Measurements from ENCODE around the gene RBM8A. TPM values are rescaled to one million over a fixed set of nuclear protein-coding genes. Genes with fewer than 3 reads are reported as not detected.

Gene RBM8A
- polyA plus RNA-seq (ENCODE audit: insufficient read length) = 118 TPM

DNA sequence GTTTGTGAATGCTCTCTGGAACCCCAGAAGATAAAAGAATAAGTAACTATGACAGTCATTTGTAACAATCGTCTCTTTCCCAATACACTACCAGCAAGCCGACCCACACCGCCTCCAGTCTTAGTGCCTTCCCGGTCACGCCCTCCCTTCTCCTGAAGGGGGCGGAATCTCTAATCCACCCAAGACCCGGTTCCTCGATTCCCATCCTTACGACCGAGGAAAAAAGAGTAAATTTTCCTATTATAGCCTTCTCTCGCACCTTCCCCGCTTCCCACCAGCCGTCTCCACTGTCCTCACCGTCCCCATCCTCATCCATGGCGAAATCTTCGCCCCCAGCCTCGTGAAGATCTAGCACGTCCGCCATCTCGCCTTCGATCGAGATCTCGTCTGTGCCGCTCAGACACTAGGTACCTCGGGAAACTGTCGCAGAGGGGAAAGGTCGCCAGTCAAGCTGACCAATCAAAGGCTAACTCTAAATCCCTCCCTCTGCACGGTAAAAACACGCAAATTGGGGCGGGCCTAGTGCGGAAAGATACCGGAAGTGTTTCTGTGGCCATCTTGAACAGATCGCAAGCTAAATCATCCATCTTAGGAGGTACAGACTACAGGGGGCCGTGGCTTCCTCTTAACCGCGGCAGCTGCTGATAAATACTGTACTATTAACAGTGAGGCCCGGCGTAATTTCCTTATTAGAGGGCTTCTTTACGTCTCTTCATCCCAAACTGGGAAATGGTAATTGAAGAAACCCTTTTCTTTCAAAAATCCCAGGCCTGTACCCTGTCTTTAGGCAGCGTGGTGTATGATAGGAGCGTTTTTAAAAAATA lies at the start of gene RBM8A:
TSS of gene RBM8A (minus strand) at position 422 of the 824 bp plus-strand sequence. CDS start at position 364, 58 bp downstream.
- DNase-seq (ENCODE audit: low read depth) = peak; percentile 99

DNA sequence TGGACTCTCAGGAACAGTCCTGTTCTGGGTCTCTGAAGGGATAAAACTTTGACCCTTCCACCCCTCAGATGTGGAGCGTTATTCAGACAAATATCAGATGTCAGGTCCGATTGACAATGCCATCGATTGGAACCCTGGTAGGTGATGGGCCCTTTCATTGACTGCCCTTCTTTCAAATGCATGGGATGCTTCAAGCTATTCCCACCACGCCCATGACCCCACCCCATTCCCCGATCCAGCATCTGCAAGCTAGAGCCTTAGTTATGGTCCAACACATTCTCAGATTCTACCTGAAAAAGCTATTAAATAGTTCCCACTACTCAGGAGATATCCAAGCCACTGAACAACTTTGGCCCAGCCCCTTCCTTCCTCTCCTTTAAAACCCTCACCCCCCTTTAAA lies 49.7 kb upstream of the RBM8A start:
- no peak for DNase-seq (ENCODE audit: low read depth)

DNA sequence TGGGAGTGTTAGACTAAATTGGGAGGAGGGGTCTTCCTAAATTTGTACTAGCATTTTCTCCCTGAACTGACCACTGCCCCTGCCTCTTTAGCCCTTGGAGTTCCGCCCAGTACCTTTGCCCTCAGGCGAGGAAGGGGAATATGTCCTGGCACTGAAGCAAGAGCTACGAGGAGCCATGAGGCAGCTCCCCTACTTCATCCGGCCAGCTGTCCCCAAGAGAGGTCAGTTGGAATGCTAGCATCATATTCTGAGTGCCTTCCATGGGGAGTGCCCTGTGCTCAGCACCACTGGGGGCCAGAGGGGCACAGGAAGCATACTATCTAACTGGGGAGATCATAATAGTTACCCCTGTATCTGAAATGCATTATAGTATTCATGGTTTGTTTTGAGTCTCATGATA lies 47.9 kb upstream of the RBM8A start:
- DNase-seq (ENCODE audit: low read depth) = no peak

DNA sequence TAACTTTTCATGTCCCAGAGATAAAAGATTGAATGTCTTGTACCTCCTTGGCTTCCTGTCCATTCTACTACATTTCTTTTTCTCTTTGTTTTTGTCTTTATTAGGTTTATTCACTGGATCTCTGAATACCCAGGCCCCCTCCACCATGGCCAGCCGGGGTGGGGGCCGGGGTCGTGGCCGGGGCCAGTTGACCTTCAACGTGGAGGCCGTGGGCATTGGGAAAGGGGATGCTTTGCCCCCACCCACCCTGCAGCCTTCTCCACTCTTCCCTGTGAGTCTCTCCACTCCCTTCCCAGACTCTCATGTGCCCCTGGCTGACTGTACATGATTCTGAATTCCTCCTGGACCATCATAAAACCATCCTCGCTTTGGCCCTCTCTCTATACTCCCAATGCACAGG lies 47.4 kb upstream of the RBM8A start:
- DNase-seq (ENCODE audit: low read depth) = no peak

DNA sequence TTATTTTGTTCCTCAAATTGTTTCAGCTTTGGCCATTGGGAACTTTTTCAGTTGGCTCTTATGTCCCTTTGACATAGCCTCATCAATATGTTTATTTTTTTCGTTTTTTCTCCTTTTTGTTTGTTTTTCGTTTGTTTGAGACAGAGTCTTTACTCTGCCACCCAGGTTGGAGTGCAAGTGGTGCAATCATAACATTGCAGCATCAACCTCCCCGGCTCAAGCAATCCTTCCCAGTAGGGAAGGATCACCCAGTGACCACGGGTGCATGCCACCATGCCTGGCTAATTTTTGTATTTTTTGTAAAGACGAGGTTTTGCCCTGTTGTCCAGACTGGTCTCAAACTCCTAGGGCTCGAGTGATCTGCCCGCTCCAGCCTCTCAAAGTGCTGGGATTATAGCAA lies 45.3 kb upstream of the RBM8A start:
- DNase-seq (ENCODE audit: low read depth) = no peak

DNA sequence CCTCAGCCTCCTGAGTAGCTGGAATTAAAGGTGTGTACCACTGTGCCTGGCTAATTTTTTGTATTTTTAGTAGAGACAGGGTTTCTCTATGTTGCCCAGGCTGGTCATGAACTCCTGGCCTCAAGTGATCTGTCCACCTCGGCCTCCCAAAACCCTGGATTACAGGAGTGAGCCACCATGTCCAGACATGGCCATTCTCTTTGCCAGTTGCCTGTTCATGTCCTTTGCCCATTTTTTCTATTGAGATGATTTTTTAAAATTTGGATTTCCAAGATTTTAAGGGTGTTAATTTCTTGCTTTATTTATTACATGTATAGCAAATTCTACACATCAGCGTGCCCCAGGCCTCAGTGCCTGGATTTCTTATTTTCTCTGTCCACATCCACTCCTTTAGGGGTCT lies 40.0 kb upstream of the RBM8A start:
- DNase-seq (ENCODE audit: low read depth) = no peak

DNA sequence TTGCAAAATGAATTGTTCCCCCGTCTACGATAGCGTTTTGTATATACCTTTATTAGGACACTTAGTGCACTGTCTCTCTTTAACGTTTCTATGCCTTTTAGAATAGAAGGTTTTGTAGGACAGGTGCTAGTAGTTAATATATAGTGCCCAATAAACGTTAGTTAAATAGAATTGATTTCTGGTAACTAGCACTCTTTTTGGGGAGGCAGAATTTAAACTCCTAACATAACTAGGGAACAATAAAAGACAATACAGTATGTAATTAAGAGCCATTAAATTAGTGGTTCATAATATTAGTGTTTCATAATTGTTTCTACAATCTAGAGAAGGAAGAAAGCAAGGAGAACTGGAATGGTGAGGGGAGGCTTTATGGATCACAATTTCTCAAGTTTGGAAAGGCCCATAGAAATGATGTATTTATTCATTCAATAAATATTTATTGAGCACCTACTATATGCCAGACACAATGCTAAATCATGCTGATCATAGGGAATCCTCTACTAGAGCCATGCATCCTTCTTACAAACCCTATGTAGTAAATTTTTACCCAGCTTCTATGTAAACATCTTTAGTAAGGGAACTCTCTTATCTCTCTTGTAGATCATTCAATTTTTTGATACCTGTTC lies 37.9 kb upstream of the RBM8A start:
- DNase-seq (ENCODE audit: low read depth) = no peak

DNA sequence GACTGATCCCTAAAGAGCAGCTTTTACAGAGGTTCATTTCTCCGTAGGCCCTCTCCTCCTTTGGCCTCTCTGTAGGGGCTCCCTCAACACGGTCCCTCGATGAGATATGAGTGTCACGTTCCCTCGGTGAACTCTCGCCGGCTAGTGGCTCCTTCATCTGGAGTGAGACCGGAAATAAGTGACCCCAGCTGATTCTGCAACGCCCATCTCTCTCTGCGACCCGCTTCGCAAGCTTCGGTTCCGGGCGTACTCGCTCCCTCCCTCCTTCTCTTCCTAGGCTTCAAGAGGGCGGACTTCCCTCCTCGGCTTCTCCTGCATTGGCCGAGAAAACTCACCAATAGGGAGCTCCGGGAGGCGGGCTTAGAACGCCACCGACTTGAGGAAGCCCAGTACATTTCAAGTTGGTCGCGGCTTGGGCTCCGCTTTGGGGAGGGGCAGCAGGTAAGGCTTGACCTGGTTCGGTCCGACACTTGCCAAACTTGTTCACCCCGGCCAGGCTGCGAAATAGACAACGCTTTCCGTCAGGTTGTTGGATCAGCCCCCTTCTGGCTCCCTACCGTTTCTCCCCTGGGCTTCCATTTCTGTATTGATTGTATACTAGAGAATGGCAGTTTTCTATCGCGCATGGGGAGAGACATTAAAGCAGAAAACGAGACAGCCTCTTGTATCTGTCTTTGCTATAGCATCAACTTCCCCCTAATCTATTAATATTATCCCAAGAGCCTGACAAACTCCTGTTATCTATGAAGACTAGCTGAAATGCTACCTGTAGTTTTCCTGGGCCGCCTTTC lies 37.2 kb upstream of the RBM8A start, which contains the start of the genes ANKRD34A and POLR3GL:
TSS of gene ANKRD34A (minus strand) at position 248 of the 791 bp plus-strand sequence. CDS start 2,816 bp downstream, outside the sequence.
TSS of gene POLR3GL (plus strand) at position 363 of the 791 bp plus-strand sequence. CDS start 10,176 bp downstream, outside the sequence.
- DNase-seq (ENCODE audit: low read depth) = peak; percentile 89

DNA sequence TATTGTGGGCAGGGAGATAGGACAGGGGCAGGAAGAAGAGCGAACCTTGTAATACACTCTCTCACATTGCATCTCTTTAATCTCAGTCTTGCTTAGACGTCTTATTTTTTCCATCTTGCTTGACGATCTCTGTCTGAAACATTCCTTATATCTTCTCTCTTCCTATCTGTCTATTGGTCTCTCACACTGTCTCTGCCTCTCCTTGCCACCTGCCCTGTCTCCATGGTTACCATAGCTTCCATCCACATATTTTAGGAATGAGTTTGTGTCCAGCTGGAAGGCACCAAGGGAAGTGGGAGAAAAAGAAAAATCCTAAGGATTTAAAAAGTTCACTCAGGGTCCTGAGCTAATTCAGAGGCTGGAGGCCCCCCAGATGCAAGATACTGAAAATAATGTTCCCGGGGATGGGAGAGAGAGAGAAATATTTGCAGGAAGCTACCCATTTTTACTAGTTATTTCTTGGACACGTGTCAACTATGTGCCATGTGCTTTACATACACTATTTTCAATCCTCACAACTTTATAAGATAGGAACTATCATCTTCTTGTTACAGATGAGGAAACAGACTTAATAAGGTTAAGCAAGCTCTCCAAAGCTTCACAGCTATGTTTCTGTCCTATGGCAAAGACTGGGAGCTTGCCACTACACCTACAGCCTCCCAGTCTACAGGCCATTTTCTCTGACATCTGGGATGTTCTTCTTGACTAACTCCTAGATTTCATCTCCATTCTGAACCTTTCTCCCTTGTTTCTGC lies 36.2 kb upstream of the RBM8A start:
- no peak for DNase-seq (ENCODE audit: low read depth)

DNA sequence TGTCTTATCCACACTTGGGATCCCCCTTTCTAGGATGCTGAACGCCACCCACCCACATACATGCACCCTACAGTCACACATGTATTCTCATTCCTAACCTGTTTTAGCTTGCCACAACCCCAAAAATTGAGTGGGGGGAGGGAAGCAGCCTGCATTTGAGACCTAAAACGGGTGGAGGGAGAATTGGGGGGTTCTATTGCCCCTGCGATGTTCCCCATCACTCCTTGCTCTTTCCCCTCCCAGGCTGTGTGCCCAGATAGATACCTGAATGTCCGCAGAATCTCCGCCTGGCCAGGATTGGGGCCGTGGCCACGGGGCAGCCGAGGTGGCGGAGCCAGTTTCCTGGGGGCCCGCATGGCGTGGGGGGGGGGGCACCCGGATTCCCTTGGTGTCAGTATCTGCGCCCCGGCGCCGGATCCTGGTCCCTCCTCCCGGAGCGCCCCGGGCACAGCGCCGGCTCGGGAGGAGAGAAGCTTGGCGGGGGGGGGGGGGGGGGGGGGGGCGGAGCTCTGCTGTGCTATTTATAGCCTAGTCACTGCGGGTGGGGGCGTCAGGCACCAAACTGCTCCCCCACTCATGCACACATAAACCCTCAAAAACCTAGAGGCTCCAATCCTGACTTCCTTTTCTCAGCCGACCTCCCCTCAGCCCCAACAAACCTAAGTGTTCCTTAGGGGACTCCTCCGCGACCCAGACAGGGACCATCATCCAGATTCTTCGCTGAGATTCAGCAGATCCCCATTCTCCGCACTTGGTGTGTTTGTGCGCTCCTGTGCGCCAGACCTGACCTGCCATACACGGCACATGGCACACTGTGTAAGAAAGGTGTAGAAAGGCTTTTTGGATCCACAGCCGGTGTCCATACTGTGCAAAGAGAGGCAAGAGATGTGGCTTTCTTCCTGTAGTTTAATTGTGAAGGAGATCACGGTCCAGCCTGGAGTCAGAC lies 35.1 kb upstream of the RBM8A start:
- no peak for DNase-seq (ENCODE audit: low read depth)

DNA sequence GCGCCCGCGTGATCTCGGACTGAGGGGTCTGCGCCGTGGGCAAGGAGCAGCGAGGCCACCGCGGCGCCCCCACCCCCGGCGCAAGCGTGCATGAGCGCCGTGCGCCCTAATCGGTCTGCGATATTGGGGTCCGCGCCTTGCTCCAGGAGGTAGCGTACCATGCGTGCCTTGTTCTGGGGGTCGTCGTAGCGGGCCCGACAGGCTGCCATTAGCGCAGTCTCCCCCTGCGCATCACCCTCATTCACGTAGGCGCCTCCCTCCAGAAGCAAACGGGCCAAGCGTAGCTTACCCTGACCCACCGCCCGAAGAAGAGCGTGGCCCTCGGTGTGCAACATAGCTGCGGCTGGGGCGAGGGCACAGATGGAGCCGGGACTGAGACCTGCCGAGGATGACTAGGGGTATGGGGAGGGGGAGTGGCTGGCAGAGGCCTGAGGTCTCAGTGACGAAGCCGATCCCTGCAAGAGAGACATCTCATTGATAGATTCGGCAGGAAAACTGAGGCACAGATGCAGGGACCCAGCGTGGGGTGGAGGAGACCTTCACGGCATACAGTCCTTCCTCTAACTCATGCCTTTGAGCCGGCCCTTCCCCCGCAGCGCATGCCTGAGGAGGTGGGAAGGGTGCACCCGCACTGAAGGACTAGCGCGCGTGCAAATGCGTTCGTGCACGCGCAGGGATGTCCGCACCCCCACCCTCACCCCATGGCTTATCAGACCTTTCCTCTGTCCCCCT lies 34.3 kb upstream of the RBM8A start:
- no peak for DNase-seq (ENCODE audit: low read depth)

DNA sequence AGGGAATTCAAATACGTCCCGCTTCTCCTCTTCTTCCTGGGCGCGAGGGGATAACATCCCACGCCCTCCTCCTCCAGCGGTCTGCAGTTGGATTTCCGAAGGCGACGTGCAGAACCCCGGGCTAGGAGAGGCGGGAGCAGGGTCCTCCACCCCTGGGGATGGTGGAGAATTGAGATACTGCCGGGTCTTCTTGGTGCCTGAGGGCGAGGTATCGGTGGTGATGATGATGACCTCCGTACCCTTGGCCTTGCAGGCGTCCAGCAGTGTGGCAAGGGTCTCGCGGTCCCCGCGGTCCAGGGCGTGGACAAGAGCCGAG lies 33.8 kb upstream of the RBM8A start:
- no peak for DNase-seq (ENCODE audit: low read depth)

DNA sequence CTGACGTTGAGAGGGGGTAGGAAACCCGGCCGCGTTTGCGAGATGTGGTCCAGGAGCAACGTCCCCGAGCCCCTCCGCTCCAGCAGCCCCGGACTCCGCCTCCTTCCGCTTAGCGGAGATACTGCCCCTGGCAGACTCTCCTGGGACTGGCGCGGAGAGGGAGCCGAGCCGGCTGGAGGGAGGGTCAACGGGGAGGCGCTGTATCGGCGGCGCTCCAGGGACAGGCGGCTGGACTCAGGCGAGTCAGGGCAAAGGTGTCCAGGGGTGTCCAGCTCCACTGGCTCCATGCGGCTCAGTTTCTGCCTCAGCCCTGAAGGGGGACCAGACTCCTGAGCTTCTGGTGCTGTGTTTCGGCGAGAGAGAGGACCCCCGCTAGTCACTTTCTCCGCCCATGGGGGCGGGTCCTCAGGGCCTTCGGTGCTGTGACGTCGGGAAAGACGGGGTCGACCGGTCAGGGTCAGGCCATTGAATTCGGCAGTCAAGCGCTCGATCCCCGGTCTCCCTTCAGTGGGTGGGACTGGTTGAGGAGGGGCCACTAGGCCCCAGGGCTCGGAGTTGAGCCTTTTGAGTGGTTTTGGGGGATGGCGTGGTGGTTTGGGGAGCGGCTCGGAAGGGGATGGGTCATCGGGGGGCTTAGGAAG lies 33.3 kb upstream of the RBM8A start:
- DNase-seq (ENCODE audit: low read depth) = no peak

DNA sequence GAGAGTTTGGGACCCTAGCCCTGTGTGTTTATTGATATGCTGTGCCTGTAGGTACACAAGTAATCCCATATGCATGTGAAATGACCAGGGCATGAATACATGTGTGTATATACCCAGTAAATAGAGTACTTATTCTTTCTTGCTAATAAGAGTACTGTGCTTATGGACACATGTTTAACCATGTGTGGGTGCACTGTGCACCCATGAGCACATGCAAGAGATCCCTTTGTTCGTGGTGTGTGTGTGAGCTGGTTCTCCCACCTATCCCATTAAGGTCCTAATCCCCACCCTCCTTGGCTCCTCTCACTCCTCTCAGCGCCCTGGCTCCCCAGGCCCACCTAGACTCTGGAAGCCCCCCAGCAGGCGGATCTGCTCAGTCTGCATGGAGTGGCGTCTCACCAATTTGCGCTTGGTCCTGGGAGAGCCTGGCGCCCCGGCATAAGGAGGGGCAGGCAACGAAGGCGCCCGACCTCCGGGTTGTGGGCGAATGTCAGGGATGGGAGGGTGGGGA lies 32.7 kb upstream of the RBM8A start:
- DNase-seq (ENCODE audit: low read depth) = no peak

DNA sequence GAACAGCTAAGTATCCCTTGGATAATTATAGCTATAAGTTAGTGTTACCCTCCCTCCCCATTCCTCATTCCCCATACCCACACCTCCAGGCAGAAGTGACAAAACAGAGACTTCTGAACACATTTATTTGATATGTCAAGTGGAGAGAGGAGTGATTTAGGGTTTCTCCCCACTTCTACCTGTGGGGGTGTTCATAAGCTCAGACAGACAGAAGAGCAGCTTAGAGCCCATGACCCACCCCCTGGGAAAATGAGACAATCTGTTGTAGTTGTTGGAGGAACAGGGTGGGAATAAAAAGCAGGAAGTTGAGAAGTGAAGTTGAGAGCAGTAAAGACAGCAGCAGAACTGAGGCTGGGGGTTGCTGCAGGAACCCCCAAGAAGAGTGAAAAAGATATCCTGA lies 32.0 kb upstream of the RBM8A start:
- DNase-seq (ENCODE audit: low read depth) = no peak

DNA sequence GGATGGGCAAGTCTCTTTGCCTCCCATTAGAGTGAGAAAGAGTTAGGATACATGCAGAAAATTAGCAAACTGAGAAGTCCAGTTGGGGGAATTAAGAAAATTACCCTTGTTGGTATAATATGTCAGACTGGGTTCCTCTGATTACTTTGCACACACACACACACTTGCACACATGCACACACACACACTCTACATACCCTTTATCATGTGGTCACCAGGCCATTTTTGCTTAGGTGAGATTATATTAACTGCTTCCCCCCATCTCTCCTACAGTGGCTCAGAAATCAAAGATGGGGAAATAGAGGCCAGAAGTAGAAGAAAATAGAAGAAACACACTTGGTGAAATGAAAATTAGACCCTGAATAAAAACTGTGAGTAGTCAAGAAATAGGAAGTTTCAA lies 31.4 kb upstream of the RBM8A start:
- DNase-seq (ENCODE audit: low read depth) = no peak

DNA sequence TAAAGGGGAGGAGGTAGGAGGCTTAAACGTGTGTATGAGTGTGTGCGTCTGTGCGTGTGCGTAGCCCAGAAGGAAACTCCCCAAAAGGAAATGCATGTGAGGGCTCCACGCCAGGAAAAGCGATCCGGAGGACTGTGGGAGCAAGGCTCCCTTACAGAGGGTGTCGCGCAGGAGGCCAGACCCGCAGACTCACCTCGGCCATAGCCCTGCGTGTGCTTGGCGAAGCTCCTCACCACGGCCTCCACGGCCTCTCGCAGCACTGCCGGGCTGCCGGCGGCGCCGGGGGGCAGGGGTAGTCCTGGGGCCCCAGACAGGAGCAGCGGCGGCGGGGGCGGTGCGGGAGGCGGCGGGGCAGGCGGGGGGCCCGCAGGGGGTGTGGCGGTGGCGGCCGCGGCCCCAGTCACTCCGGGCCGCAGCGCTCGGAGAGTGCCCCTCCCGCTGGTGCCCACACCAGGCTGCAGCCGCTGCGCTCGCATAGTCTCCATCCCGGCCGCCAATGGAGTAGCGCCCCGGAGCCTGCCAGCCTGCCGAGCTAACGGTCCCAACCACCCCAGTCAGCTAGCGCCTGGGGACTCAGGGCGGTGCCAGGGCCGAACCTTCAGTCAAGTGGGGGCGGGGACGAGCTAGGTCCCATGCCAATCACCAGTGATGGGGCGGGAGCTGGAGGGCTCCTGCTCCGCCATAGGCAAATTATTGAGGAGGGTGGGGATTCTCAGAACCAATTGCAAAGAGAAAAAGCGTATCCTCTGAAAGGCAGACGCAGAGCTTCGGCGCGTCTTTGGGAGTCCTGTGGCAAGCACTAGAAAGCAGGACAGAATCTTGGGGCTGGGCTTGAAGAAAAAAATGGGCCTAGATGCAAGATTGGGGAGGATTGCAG lies 30.4 kb upstream of the RBM8A start, which contains the start of gene LIX1L:
TSS of gene LIX1L (minus strand) at position 575 of the 877 bp plus-strand sequence. CDS start at position 485, 90 bp downstream.
- peak; percentile 91 for DNase-seq (ENCODE audit: low read depth)
